Kidney epithelial cell (primary cell): ENCODE data around the gene TTLL11. TPM values are rescaled to one million over a fixed set of nuclear protein-coding genes. Genes with fewer than 3 reads are reported as not detected.
"Not testable (repeated sequence)": the region's sequence is repeated elsewhere in the genome, so short reads cannot be mapped to it uniquely, and the experiment has no call there.

Experiments used
- DNase-seq: peaks from one replicate; pipeline ENCODE4 v3.0.0-alpha.2; 2010; ENCODE audit warnings: low read depth
- H3K27me3 ChIP-seq: 2 replicates; pipeline ENCODE4 v1.6.0; 2011; ENCODE audit warnings: low read length; ENCODE audit not compliant: control insufficient read depth, insufficient read depth
- H3K36me3 ChIP-seq: 2 replicates; pipeline ENCODE4 v1.5.1; 2011; ENCODE audit warnings: low read length; ENCODE audit not compliant: control insufficient read depth, insufficient read depth
- H3K4me3 ChIP-seq: 2 replicates; pipeline ENCODE4 v1.5.1; 2011; ENCODE audit warnings: low read depth, mild to moderate bottlenecking, control low read depth, low read length
- total RNA-seq: library from RNA; depleted of rRNA; stranded (reverse); fragments of >200 nt; gene quantifications from 2 replicates; pipeline ENCODE4 v1.2.3, GENCODE V29; 2015
- TF ChIP-seq, protein P1 (sequence below): IDR thresholded peaks from 2 replicates; pipeline ENCODE4 v1.5.1; 2011; ENCODE audit warnings: mild to moderate bottlenecking, moderate library complexity, low read length, control low read depth, inconsistent platforms; ENCODE audit not compliant: insufficient read depth, poor library complexity, severe bottlenecking

Gene TTLL11
- total RNA-seq, 1 donor from 2014 or later, result 4.2 TPM

GRCh38 chr9:121895818-121896544 is 197.1 kb downstream of the TTLL11 start:
- TF ChIP-seq, protein P1, sequence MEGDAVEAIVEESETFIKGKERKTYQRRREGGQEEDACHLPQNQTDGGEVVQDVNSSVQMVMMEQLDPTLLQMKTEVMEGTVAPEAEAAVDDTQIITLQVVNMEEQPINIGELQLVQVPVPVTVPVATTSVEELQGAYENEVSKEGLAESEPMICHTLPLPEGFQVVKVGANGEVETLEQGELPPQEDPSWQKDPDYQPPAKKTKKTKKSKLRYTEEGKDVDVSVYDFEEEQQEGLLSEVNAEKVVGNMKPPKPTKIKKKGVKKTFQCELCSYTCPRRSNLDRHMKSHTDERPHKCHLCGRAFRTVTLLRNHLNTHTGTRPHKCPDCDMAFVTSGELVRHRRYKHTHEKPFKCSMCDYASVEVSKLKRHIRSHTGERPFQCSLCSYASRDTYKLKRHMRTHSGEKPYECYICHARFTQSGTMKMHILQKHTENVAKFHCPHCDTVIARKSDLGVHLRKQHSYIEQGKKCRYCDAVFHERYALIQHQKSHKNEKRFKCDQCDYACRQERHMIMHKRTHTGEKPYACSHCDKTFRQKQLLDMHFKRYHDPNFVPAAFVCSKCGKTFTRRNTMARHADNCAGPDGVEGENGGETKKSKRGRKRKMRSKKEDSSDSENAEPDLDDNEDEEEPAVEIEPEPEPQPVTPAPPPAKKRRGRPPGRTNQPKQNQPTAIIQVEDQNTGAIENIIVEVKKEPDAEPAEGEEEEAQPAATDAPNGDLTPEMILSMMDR, result no peak
- H3K36me3 ChIP-seq, result no peaks in the 10 kb centered on the region
- no peak overlapping the region for H3K4me3 ChIP-seq
- no peak for DNase-seq
- H3K27me3 ChIP-seq, result no peaks in the 10 kb centered on the region

GRCh38 chr9:121895358-121895757 is 197.8 kb downstream of the TTLL11 start:
- Histone ChIP-seq H3K4me3 (no peak overlapping the region), H3K27me3 (no peaks in the 10 kb centered on the region), H3K36me3 (no peaks in the 10 kb centered on the region)
- TF ChIP-seq, protein P1, result no peak
- DNase-seq, result no peak

DNA sequence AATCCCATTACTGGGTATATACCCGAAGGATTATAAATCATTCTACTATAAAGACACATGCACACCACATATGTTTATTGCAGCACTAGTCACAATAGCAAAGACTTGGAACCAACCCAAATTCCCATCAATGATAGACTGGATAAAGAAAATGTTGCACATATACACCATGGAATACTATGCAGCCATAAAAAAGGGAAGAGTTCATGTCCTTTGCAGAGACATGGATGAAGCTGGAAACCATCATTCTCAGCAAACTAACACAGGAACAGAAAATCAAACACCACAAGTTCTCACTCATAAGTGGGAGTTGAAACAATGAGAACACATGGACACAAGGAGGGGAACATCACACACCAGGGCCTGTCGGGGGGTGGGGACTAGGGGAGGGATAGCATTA is 198.7 kb downstream of the TTLL11 start:
- H3K27me3 ChIP-seq, H3K4me3 ChIP-seq, H3K36me3 ChIP-seq, DNase-seq: not testable (repeated sequence)

DNA sequence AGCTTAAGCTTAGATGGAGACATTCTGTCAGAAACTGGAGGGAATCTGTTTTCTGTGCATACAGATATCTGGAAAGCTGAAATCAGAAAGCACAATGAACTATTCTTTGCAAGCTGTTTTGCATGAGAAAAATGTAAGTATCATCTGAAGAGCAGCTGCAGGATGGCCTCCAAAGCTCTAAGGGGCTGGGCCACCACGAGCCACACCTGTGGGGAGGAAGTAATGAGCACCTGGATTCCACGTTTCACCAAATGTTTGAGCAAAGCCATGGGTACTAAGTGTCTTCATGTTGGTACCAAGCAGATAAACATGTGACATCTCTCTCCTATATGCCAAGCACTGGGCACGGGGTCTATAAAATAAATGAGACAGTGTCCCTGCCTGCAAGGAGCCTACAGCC is 199.3 kb downstream of the TTLL11 start:
- no peak for DNase-seq
- TF ChIP-seq, protein P1, result no peak
- Histone ChIP-seq H3K27me3 (no peaks in the 10 kb centered on the region), H3K36me3 (no peaks in the 10 kb centered on the region), H3K4me3 (no peak overlapping the region)

- TF ChIP-seq, protein P1, result no peak
- no peaks in the 10 kb centered on the region for H3K36me3 ChIP-seq
- no peaks in the 10 kb centered on the region for H3K27me3 ChIP-seq
- no peak overlapping the region for H3K4me3 ChIP-seq
- DNase-seq, result no peak
These were observed 200.4 kb downstream of the TTLL11 start for GRCh38 chr9:121892706-121893105.

DNA sequence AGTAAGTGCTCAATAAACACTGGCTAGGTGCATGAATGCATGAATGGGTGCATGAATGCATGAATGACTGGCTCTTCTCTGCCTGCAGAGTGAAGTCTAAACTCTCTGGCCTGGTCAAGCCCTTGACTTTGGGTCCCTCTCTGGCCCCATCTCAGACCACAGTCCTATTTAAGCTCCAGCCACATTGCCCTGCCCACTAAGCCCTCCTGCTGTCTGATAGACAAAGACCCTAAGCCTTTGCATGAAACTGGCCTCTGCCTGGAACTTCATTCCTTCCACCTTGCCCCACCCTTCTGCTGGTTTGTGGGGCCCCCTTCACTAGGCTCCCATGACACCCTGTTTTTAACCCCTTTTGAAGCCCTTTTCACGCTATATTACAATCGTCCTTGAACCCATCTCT is 202.4 kb downstream of the TTLL11 start:
- no peaks in the 10 kb centered on the region for H3K36me3 ChIP-seq
- TF ChIP-seq, protein P1, result no peak

More for the DNA sequence above, 202.4 kb downstream of the TTLL11 start:
- Histone ChIP-seq H3K4me3 (no peak overlapping the region), H3K27me3 (no peaks in the 10 kb centered on the region)
- no peak for DNase-seq
